Urothelium cell line (cell line): ENCODE measurements around the gene SLC4A5.

Experiments used
- DNase-seq: peaks from one replicate; pipeline ENCODE4 v3.0.0; 2011; ENCODE audit warnings: low spot score, mixed read lengths
- FAIRE-seq: peaks from 2 replicates; lab custom pipeline; 2011; peaks lifted over from hg19 to GRCh38; lab: Jason Lieb, UNC

Gene SLC4A5

DNA sequence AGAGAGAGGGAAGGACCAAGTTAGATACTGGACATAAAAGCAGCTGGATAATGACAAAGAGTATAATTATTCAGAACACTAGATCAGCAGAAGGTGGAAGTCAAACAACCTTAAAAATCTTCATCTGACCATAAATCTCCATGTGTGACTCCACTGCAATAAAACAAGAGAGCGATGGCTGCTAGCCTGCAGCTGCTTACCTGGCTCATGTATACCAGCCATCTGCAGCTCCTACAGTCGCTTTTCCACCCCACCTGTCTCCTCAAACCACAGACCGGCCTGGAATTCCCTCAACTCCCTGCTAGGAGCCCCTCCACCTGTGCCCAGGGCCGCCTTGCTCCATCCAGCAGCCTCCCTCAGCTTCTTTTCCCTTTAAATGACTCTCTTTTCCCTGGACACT, 64.5 kb downstream of the SLC4A5 start:
- FAIRE-seq: no peak
- no peak for DNase-seq

DNA sequence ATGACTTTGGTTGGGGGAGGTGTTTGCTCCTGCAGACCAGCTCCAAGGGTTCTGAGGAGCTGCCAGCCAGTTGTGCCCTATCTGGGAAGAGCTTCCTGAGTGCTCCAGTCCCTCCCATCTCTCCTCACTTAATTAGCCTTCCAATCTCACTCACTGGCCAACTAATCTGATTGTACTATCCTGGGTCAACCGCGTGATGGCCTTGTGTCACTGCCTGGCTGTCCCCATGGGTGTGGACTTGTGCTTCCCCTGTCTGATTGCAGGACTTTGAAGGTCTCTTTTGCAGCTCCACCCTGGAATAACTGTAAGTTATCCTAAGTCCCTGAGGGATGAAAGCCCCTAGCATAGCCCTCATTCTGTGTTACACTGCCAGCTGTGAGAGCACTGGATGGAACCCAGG, 65.0 kb downstream of the SLC4A5 start:
- FAIRE-seq (no peak), DNase-seq (no peak)

DNA sequence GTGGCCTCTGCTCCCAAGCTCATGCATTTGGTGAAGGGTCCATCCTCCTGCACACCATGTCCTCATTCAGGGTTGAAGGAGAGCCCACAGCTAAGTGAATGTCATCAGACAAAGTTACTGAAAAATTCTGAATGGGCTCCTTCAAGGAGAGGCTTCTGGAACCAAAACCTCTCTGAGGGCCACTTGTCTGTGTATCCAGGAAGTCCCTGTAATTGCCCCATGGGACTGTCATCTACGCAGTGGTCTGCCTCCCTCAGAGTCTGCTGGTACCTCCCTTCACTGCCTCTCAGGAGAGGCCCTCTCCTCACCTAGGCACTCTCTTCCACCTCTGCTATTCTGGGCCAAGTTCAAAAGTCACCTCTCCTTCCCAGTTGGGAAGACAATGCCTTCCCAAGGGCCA, 68.0 kb downstream of the SLC4A5 start:
- FAIRE-seq: no peak
- no peak for DNase-seq

DNA sequence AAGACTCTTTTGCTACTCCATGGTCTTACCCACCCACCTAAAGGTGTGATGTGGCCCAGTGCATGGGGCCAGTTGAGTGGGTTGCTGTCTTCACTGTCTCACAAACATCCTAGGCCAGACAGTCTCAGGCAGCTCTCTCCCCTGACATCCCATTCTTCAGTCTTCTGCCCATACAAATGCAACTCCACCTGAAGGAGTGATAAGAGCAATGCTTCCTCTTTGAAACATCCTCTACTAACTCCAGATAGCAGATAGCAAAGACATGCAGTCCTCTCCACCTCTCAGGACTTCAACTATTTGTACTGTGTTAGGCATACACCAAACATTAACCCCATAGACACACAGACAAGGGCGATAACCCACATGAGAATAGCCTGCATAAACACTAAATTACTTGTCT, 73.5 kb downstream of the SLC4A5 start:
- no peak for DNase-seq
- FAIRE-seq: peak; percentile 27

DNA sequence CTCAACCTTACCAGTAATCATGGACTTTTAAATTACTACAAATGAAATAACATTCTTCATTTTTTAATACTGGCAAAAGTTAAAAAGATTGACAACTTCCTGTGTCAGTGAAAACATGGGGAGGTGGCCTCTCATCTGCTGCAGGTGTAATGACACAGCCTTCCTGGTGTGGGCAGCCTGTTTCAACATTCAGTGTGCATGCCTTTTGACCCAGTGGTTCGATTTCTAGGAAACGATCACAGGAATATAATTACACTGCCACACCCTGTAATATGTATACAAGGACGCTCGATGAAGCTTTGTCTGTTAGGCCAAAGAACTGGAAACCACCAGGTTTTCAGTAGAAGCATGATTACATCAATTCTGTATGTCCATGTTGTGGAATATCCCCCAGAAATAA, 76.1 kb downstream of the SLC4A5 start:
- peak; percentile 66 for DNase-seq
- FAIRE-seq: no peak

DNA sequence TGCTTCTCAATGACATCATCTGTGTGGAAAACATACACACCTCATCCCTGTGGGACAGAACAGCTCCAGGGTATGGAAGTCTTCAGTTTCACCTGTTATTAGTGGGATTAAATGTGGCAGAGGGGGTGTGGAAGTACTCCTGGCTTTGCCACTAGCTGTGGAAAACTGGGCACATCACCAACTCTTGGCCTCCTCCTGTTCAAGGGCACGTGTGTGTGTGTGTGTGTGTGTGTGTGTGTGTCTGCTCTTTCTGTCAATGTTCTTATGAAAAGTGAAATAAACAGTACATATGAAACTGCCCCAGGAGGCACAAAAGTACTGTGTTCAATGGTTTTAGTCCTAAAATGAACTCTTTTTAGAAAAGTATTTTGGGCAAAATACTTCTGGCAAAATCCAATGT, 78.9 kb downstream of the SLC4A5 start:
- FAIRE-seq: no peak

DNA sequence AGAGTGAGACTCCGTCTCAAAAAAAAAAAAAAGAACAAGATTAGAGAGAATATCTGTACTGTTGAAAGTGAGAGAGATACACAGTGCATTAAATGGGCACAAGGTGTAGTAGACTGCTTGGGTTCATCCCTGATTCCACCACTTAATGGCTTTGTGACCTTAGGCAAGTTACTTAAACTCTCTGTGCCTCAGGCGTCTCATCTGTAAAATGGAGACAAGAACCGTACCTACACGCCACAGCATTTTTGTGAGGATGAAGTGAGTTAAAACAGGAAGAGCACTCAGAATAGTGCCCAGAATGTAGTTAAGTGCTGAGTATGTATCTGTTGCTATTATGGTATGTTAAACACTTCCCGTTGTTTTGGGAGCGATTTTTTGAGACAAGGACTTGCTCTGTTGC, 80.5 kb downstream of the SLC4A5 start:
- no peak for FAIRE-seq

More for the DNA sequence above, 78.9 kb downstream of the SLC4A5 start:
- DNase-seq: no peak

DNA sequence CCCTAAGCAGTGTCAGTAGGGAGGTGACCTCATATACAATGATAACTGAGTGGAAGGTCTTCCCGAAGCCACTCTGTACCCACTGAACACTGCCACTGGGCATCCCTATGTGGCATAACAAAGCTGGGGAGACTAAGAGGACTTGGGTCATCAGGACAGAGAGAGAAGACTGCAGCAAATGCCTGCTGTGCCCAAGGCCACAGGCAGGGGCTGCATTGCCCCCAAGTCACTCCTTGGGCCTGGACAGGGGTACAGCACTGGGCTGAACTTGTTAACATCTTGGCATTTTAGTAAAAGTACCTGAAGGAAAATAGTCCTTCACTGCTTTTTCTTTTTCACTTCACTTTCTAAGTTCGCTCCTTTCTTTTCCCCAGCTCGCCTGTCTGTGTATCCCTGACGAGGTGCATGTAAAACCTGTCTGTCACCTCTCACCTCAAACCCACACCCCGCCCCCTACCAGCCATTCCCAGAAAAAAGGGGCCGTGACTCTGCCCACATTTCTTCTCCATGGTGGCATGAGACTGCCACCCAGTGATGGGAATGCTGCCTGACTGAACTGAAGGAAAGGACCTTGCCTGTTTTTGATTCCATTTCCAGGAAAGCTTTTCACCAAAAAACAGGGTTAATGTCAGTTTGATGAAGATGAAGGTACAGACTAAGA, 81.9 kb downstream of the SLC4A5 start:
- peak; percentile 62 for DNase-seq
- FAIRE-seq: no peak

More for the DNA sequence above, 80.5 kb downstream of the SLC4A5 start:
- no peak for DNase-seq

DNA sequence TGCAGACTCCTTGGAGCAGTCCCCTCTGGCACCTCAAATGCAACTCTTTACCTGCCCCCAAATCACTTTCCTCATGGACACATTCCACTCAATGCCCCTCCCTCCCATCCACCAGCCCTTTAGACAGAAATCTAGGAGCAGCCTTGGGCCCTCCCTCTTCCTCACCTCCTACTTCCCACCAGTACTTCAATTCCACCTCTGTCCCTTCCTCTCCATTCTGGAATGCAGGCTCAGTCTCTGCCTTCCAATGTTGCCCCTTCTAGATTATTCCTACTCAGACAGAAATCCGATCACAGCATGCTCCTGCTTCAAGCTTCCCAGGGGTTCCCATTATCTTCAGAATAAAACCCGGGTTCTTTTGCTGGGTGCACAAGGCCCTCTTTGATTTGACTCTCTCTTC, 82.7 kb downstream of the SLC4A5 start:
- FAIRE-seq: no peak
- no peak for DNase-seq

DNA sequence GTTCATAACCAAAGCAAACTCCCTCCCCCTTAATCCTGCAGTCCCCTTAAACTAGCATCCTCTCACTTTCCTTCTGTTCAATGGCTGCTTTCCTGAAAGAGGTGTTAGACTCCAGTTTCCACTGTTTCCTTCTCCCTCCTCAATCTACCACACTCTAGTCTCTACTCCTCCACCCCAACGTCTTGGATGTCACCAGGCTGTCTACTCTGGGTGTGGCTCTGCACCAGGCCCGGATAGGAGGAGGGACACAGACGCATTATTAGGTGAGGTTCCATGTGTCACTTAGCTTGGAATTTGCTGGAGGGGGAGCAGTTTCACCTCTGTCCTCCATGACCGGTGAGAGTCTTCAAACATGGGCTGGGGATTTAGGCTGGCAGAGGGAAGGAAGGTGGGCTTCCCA, 83.5 kb downstream of the SLC4A5 start:
- FAIRE-seq: no peak
- no peak for DNase-seq

DNA sequence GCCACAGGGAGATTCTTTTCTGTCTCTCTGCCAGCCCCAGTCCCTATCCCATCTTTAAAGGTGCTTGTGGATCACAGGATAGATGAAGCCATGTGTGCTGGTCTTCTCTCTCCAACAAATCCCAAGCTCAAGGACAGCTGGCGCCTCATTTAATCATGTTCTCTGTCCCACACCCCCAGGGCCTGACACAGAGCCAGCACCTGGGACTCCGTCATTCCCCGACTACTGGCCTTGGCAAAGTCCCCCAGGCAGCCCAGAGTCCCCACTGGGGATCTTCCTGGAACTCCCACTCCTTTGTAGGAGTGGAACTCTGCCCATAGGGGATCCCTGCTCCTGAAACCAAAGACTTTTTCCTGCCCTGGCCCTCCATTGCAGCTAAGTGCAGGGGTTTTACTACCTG, 84.0 kb downstream of the SLC4A5 start:
- FAIRE-seq: no peak
- no peak for DNase-seq

DNA sequence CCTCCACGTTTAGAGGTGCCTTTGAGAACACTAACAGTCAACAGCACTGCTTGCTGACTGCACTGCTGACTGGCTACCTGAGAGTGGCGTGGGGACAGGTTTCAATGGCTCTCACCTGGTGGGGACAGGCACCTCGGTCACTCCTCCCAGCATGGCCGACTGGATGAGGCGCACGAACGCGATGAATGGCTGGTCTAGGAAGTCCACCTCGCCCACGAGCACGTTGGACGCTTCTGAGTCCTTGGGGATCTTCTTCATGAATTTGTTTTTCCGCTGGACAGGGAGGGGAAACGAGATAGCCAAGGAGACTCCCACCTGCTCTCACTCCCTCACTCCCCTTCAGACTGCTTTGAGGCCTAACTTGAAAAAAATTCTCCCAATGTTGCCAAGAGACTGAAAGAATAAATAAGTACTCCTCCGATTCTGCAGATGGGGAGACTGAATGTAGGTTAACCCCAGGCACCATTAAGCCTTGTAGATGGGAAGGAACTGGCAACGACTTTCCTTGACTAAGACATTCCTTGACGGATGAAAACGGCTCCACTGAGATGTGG, 87.5 kb downstream of the SLC4A5 start:
- DNase-seq (no peak), FAIRE-seq (no peak)

DNA sequence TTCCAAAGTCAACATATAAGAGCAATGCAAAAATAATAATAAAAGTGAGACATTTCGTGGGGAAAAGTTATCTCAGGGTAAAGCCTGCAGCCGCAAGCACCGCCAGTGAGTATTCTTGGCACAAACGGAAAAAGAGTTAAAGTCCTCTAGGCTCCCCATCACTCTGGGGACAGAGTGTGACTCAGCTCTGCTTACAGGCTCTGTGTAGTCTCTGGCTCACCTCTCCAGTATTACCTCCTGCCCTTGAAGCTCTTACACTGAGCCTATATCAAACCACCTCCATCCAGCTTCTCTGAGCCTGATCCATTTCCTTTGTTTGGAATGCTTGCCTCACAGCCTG, 89.3 kb downstream of the SLC4A5 start:
- no peak for FAIRE-seq

DNA sequence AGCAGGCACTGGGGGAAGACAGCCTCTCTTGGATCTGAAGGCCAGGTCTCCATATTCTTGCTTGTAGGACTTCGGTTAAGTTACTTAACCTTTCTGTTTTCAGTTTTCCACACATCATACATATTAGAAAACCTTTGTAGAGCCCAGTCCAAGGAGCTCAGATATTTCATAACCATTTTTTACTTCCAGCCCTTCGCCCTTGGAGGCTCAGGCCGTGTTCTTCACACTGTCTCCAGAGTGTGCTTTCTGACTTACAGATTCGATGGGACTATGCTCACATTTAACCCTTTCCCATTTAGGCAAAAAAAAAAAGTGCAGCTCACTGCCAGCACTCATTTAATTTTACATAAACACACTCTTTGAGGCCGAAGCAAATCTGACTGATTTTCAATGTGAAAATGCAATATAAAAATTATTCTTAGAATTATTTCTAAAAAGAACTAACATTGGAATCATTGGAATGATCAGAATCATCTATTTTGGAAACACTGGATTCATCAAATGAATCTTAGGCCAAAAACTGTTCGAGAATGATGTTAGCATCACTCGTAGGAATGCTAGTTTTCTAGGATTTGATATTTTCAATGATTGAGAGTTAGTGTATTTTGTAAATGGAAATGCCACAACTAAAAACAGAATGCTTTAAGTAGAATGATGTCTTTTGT, 89.8 kb downstream of the SLC4A5 start:
- FAIRE-seq (no peak), DNase-seq (no peak)

More for the DNA sequence above, 89.3 kb downstream of the SLC4A5 start:
- no peak for DNase-seq

DNA sequence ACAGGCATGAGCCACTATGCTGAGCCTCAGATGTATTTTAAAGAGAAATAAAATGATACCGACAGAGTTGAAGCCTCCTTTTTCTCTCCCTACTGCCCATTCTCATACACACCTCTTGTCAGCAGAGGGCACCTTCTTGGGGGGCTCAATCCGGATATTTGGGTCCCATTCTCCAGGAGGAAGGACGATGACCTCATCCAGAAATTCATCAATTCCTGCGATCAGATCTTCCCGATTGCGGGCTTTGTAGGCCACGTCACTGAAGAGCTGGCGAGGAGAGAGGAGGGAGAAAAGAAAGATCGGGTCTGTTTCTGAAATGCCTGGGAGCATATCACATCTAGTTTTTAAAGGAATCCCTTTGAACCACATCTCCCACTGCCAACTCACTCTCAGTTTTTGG, 90.4 kb downstream of the SLC4A5 start:
- DNase-seq: no peak
- no peak for FAIRE-seq

DNA sequence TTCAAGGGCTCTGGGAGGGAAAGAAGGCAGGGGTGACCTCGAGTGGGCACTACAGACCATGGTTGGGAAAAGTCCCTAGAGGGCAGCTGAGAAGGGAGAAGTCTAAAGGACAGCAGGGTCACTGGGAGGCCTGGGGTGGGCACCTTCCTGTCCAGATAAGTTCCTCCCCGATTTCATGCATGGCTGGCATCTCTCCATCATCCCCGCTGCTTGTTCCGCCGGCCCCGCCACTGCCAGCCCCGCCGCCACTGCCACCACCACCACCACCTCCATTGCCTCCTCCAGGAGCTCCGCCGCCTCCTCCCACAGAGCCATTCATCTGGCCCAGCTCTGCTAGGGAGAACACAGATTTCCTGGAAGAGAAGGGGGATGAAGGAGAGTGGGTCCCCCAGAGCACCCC, 91.2 kb downstream of the SLC4A5 start:
- DNase-seq (no peak), FAIRE-seq (no peak)

DNA sequence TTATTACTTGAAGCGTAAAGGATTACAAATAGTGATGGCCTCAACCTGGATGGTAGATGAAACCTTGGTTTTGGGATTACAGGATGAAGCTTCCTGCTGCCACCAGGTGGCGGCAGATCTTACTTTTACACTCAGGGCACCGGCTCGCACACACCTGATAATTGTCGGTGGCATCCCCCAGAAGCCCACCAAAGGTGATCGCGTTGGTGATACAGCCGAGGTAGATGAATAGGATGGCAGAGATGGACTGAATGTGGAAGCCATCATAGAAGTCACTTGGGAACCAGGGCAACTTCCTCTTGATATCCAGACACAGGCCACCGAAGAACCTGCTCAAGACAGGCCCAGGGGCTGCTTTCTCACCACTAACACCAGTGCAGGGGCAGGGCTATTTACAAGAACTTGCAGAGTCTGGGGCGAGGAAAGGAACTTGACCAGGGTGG, 93.0 kb downstream of the SLC4A5 start:
- DNase-seq: peak; percentile 79

DNA sequence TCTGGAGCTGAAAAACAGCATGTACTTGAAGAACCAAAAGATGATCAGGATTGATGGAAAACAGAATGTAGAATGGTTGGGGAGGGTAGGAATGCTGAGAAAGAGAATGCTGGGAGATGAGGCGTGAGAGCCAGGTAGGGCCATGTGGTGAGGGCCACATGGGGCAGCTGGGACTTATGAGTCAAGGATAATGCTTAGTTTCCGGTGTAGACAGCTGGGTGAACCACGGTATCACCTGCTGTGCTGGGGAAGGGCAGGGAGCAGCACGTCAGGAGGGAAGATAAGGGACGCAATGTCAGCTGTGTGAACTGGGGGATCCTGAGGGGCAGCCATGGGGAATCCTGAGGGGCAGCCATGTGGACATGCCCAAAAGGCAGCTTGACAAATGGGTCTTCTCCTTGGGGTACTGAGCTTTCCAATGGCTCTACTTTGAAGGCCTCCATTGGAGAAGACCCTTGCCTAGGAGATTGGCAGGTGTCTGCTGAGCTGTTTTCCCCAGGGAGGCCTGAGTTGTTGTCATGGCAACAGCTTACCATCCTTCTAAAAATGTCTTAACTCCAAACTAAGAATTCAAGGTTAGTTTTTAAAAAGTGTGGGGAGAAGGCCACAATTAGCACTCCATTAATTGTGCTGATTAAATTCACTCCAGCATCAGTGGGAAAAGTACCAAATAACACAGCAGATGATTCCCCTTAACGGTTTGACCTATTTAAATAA, 93.7 kb downstream of the SLC4A5 start:
- DNase-seq: no peak

More for the DNA sequence above, 93.0 kb downstream of the SLC4A5 start:
- FAIRE-seq: peak; percentile 17

DNA sequence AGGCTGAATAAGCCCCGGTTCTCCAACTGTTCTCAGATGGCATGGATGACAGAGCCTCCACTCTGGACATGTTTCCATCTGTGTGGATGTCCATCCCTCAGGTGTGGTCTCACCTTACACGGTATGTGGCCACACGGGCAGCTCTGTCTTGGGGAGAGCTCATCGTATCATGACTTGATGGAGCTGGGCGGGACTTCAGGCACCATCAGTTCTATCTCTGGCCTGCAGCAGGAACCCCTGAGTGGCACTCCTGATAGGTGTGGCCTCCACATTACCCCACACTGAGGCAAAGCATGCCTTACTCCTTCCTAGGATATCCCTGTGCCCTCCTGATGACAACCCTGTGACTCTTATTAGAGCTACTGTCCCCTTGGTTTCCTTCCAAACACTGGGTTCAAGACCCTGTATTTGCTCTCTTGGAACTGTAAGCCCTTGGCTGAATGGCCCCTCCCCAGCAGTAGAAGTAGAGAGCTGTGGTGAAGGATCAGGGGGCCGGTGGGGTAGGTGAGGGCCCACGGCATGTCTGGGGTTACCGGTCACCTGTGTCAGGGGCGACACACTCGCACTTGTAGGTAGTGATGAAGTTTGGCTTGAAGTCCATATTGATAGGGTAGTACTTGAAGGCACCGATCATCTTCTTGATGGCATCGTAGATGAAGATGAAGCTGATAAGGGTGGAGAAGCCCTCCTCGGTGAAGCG, 96.6 kb downstream of the SLC4A5 start:
- FAIRE-seq (no peak), DNase-seq (no peak)

More for the DNA sequence above, 93.7 kb downstream of the SLC4A5 start:
- no peak for FAIRE-seq

DNA sequence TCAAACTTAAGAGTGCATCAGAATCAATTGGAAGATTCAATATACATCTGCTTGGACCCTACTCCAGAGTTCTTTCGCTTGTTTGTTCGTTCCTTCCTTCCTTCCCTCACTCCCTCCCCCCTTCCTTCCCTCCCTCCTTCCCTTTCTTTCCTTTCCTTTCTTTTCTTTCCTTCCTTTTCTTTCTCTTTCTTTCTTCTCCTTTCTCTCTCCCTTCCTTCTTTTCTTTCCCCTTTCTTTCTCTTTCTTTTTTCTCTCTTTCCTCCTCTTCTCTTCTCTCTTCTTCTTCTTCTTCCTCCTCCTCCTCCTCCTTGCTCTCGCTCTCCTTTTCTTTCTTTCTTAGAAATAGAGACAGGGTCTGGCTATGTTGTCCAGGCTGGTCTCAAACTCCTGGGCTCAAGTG, 98.9 kb downstream of the SLC4A5 start:
- FAIRE-seq: no peak
- DNase-seq: no peak
